NT2/D1 (cell line): ENCODE measurements around the gene SAMSN1.
A peak's percentile ranks its signal among the peaks of the same experiment; 100 is the strongest.

Source experiments
- DNase-seq: peaks from one replicate; pipeline ENCODE4 v3.0.0-alpha.2; 2011; ENCODE audit warnings: low read depth, low spot score
- H3K27me3 ChIP-seq: 2 replicates; pipeline ENCODE4 v1.6.0; 2011; ENCODE audit warnings: mild to moderate bottlenecking; ENCODE audit not compliant: insufficient read length, insufficient read depth
- H3K36me3 ChIP-seq: 2 replicates; pipeline ENCODE4 v1.6.1; 2011; ENCODE audit warnings: mild to moderate bottlenecking, low read length, mixed read lengths; ENCODE audit not compliant: insufficient read depth, insufficient read length
- H3K4me1 ChIP-seq: 2 replicates; pipeline ENCODE4 v1.5.1; 2011; ENCODE audit not compliant: insufficient read depth, insufficient read length
- H3K4me3 ChIP-seq: 2 replicates; pipeline ENCODE4 v1.5.1; 2011; ENCODE audit warnings: low read depth; ENCODE audit not compliant: insufficient read length
- H3K9ac ChIP-seq: 2 replicates; pipeline ENCODE4 v1.6.0; 2011; ENCODE audit warnings: low read depth; ENCODE audit not compliant: insufficient read length
- H3K9me3 ChIP-seq: 2 replicates; pipeline ENCODE4 v1.5.1; 2011; ENCODE audit warnings: mild to moderate bottlenecking, low read length; ENCODE audit not compliant: insufficient read depth
- SUZ12 ChIP-seq: IDR thresholded peaks from 2 replicates; pipeline ENCODE4 v1.6.1; 2011; ENCODE audit not compliant: insufficient read length, insufficient read depth; ENCODE audit errors: extremely low read depth
- YY1 ChIP-seq: IDR thresholded peaks from 2 replicates; pipeline ENCODE4 v1.6.1; 2011; ENCODE audit not compliant: insufficient read length, insufficient read depth
- ZNF274 ChIP-seq: IDR thresholded peaks from 2 replicates; pipeline ENCODE4 v1.6.1; 2011; ENCODE audit warnings: mild to moderate bottlenecking, low read depth, low read length

SAMSN1 gene

DNA sequence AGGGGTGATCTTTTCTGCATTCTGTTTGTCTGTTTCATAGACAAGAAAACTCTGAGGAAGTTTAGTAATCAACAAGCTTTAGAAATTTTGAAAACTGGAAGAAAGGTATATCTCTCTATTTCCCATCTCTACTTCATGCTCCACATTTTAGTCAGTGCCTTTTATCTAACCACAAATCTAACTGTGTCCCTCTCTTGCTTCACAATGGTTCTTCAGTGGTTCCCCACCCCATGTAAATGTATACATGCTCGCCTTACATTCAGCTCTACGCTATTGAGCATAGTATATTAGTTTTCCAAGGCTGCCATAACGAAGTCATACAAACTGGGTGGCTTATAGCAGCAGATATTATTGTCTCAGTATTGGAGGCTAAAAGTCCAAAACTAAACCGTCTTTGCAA, 14.4 kb upstream of the SAMSN1 start:
- peaks cover 14% of the 10 kb centered on the region; the same call in 1 of the 2 replicates for H3K9me3 ChIP-seq

DNA sequence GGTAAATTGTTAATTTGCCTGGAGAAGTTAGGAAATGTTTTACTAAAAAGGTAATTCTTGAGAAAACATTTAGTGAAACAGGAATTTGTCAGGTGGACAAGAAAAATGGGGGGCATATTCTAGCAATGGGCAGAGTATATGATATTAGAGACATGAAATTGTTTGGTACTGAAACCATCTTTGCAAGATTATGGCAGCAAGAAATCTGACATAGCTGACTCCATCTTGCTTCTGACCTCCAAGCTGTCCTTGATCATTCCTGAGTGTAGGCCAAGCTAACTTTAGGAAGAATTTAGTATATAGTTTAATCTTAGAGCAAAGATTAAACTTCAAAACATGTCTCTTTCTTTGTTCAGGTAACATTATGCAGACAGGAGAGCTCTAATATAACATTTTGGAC, 14.0 kb upstream of the SAMSN1 start:
- H3K36me3 ChIP-seq = no peaks in the 10 kb centered on the region
- no peaks in the 10 kb centered on the region for H3K27me3 ChIP-seq
- no peak for DNase-seq
- TF ChIP-seq SUZ12 (no peak), ZNF274 (no peak), YY1 (no peak)
- H3K4me1 ChIP-seq = no peaks in the 10 kb centered on the region
- H3K4me3 ChIP-seq = no peak overlapping the region
- H3K9ac ChIP-seq = no peak overlapping the region
- H3K9me3 ChIP-seq = peaks cover 14% of the 10 kb centered on the region; the same call in 1 of the 2 replicates

More for the DNA sequence above, 14.4 kb upstream of the SAMSN1 start:
- Histone ChIP-seq H3K4me1 (no peaks in the 10 kb centered on the region), H3K27me3 (no peaks in the 10 kb centered on the region), H3K36me3 (no peaks in the 10 kb centered on the region), H3K9ac (no peak overlapping the region), H3K4me3 (no peak overlapping the region)
- no peak for TF ChIP-seq SUZ12
- TF ChIP-seq YY1 = no peak
- TF ChIP-seq ZNF274 = no peak
- no peak for DNase-seq

DNA sequence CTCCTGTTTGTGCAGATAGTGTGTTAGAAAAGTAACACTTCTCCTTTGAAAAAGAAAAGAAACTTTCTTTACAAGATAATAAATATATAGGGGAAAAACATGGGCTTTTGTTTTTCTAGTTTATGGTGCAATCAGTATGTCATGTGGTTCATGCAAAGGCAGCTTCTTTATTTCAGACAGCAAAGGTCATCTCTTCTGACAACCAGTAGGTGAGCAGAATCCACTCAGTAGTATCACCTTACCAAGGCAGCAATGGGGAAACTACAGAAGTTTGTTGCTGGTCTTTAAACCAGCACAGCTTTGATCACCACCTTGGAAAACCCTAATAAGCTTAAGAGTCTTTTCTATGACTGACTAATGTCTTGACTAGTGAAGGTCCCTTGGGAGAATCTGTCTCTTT, 13.0 kb upstream of the SAMSN1 start:
- Histone ChIP-seq H3K9me3 (peaks cover 9% of the 10 kb centered on the region; the same call in 1 of the 2 replicates), H3K4me1 (no peaks in the 10 kb centered on the region), H3K4me3 (no peak overlapping the region), H3K27me3 (no peaks in the 10 kb centered on the region), H3K36me3 (no peaks in the 10 kb centered on the region), H3K9ac (no peak overlapping the region)
- TF ChIP-seq SUZ12 (no peak), ZNF274 (no peak), YY1 (no peak)
- no peak for DNase-seq

DNA sequence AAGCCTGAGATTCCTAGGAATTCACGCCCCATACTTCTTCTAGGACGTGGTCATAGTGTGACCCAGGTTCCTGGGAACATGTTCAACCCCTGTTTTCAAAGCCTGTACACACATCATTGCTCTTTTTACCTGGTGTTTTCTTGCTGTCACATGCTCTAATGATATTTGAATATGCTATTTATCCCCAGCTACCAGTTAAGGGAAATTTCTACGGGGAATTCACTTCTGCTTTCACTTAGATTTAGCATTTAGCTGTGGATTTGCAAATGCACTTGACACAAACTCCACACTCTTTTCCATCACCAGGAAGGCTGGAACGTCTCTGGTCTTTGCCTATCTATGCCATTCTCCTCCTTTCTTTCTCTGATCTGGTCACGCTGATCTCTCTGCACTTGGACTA, 11.3 kb upstream of the SAMSN1 start:
- TF ChIP-seq YY1 (no peak), SUZ12 (no peak), ZNF274 (no peak)
- Histone ChIP-seq H3K4me1 (no peaks in the 10 kb centered on the region), H3K9ac (no peak overlapping the region), H3K27me3 (no peaks in the 10 kb centered on the region), H3K36me3 (no peaks in the 10 kb centered on the region), H3K4me3 (no peak overlapping the region), H3K9me3 (peaks cover 9% of the 10 kb centered on the region; the same call in 1 of the 2 replicates)
- DNase-seq = no peak

DNA sequence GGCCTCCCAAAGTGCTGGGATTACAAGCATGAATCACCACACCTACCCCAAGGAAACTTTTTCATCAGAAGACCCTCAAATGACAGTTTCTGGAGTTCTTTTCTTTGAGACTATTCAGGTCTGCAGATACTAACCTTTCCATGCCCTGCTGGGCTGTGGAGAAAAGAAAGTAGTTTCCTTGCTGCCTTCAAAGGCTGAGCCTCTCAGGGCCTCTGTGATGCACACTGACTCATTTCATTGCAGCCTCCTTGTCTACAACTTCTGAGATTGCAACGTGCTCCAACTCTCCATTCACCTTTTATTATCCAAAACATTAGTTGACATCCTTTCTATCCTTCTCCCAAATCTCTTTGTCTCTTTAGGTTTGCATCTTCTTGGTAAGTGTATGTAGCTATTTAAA, 8.8 kb upstream of the SAMSN1 start:
- Histone ChIP-seq H3K4me1 (no peaks in the 10 kb centered on the region), H3K27me3 (no peaks in the 10 kb centered on the region), H3K9me3 (no peaks in the 10 kb centered on the region), H3K9ac (no peak overlapping the region), H3K36me3 (no peaks in the 10 kb centered on the region), H3K4me3 (no peak overlapping the region)
- no peak for TF ChIP-seq ZNF274
- no peak for TF ChIP-seq YY1
- TF ChIP-seq SUZ12 = no peak
- peak; percentile 38 for DNase-seq

DNA sequence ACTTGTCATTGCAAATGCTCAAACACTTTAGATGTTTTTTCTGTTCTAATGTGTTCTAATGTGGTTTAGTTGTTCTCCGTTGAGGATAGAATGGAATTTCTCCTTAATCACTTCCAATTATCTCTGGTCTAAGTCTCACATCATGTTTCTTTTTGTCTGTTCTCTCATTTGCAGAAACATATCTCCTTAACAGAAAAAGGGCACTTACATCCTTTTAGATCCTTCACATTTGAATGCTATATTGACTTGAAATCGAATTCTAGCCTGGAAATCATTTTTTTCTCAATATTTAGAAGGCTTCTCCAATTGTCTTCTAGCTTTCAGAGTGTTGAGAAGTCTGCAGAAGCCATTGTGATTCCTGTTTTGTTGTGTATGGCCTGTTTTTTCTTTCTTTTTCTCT, 7.3 kb upstream of the SAMSN1 start:
- Histone ChIP-seq H3K4me3 (no peak overlapping the region), H3K9me3 (no peaks in the 10 kb centered on the region), H3K36me3 (no peaks in the 10 kb centered on the region), H3K27me3 (no peaks in the 10 kb centered on the region), H3K9ac (no peak overlapping the region), H3K4me1 (no peaks in the 10 kb centered on the region)
- no peak for DNase-seq
- TF ChIP-seq ZNF274 = no peak
- TF ChIP-seq SUZ12 = no peak
- TF ChIP-seq YY1 = no peak

DNA sequence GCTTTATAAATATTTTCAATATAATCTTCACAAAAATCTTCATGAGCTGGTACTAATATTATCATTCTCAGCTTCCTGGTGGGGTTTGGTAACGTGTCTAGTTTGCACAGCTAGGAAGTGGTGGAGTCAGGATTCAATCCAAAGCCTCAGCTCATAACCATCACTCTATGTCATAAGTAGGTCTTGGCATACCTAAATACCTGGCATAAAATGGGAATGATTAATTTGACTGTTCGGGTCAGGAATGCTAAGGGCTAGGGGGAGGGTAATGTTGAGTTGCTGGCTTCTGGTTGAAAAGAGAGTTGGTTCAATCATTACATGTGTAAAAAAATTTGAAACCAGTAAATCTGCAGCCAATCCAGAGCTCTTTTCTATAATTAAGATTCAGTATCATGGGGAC, 5.6 kb upstream of the SAMSN1 start:
- DNase-seq = no peak
- H3K9me3 ChIP-seq = no peaks in the 10 kb centered on the region
- no peaks in the 10 kb centered on the region for H3K4me1 ChIP-seq
- H3K27me3 ChIP-seq = no peaks in the 10 kb centered on the region
- H3K4me3 ChIP-seq = no peak overlapping the region
- H3K36me3 ChIP-seq = no peaks in the 10 kb centered on the region
- TF ChIP-seq ZNF274 = no peak
- TF ChIP-seq SUZ12 = no peak
- TF ChIP-seq YY1 = no peak
- H3K9ac ChIP-seq = no peak overlapping the region
